Measurements from ENCODE around the gene DEDD.

The DEDD gene

DNA sequence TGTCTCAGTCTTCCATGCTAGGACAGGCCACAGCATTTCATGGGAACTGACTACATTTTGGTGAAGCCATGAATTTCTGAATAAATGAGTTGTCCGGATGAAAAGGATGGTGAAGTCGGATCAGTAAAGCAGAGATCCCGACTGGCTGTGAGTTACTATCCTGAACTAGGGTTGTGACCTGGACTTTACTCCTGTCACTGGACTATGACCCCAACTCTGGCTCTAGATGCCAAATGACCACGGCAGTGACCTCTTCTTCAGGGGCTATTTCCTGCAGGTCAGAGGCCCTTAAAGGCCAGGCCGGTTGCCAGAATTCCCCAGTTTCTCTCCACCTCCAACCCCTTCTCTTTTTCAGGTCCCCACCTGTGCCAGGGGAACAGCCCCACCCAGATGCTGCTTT, 41.4 kb downstream of the DEDD start:
- no peak for DNase-seq

GRCh38 chr1:161090617-161091016, 41.9 kb downstream of the DEDD start:
- peak in 2 of 6 experiments; percentile 10 for DNase-seq

DNA sequence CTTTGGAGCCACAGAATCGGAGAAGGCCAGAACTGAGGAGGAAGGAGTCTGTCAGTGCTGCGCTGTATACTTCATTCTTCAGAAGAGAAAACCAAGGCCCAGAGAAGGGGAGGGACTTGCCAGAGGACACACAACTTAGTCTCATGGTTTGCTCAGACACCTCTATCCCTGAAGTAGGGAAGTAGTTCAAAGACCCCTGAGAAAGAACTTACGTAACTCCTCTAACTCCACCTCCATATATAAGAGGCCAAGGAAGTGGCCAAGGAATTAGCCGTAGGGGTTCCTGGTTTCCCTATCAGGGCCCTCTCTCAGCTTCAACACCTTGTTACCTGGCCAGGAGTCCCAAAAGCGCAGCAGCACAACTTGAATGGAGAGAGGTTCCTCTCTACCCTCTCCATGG, 42.5 kb downstream of the DEDD start:
- DNase-seq, result no peak

DNA sequence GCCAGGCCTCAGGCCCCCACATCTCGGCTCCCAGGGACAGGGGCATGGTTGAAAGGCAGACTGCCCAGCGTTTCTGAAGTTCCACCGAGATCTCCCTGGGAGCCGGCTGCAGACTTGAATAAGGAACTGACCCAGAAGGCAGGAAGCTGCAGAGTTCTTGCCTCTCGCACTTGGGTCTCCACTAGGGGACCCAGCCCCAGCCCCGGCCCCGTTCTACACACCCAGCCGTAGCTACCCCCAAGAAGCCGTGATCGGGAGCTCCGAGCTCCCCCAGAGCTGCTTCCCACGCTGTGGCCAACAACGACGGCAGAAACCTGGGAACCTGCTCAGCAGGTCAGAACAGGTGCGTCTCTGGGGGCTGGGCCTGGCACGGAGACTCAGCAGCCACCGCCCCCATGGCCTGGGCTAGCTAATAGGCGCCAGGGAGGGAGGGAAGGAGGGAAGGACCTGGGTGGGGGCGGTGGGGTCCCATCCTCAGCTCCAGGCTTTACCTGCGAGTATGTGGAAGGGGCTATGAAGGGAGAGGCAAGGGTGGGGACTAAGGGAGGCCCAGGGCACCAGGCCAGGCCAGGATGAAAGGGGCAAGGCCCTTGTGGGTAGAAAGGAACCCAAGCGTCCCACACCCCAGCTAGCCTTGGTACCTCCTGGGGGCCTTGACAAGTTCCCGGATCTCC, 43.1 kb downstream of the DEDD start, which contains the start of gene NECTIN4:
Gene NECTIN4 (minus strand): TSS at position 308 of the 674 bp plus-strand sequence. CDS start 262 bp downstream, at position 46.
- DNase-seq, result no peak

DNA sequence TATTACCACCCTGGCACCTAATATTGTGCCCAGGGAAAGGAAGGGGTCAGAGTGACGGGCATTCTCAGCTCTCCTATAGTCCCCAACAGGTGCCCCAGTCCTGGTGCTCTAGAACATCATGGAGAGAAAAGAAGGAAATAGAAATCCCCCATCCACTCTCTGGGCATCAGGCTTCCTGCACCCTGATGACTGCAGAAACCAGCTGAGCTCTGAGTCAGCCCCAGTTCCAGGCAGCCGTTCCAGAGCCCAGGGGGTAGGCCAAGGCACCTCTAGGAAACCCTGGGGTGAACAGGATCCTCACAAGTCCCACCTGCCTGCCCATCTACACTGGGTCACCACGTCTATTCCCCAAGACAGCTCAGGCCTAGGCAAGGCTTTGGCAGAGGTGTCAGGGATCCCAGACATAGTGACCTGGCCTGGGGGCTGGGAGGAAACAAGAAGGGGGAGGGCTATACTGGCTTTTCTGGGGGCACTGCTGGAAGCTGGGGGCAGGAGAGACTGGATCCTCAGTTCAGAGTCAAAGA, 43.8 kb downstream of the DEDD start:
- DNase-seq, result no peak

DNA sequence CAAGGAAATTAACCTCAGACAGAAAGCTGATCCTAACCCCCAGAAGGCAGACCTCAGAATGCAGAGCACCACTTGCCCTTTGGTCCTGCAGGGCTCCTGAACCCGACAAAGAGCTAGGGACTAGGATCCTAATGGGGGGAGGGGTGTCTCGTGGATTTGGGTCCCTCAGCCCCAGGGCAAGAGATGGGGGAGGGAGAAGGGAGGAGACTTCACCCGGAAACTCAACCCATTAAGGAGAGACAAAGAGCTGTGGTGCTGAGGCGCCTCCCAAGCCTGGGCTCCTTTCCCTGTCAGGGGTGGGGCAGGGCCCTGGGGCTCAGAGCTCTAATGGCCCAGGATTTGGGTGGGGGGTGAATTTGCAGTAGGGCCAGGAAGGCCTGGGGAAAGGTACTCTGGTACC, 46.0 kb downstream of the DEDD start:
- no peak for DNase-seq

- DNase-seq, result no peak
Observed at GRCh38 chr1:161085165-161085564, 47.3 kb downstream of the DEDD start.

- DNase-seq, result no peak
Observed at GRCh38 chr1:161084597-161084988, 47.9 kb downstream of the DEDD start.

DNA sequence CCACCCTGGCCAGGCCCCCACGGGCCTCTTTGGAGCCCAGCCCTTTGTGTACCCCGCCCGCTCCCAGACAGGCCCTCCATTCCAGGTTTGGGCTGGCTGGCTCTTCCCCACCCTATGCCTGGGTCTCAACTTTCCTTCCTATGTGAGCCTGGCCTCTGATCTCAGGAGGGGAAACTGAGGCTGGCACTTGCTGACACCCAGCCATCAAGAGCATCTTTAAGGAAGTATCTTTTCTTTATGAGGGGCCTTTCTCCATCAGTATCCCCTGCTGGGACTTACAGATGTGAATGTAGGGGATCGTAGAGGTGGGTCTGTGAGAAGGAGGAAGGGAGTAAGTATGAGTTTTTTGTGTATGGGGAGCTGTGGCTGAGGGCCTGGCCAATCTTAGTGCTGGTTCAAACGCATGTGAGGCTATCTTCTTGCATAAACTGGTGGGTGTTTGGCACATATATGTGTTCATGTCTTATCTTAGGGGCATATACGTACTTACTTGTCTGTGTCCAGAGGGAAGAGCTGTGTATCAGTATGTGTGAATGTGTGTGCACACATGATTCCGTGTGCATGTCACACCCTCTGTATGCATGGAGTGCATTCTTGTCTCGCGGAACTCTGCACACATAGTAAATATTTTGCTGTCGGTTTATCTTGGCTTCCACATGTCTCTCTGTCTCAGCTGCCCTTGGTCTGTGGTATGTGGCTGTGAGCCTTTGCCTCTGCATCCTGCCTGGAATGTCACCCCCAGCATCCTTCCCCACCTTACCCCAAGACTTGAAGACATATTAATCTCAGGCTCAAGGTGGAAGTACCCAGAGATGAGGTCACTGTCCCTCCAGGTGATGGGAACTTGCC, 48.5 kb downstream of the DEDD start:
- DNase-seq, result no peak

- DNase-seq, result no peak
Observed at GRCh38 chr1:161082996-161083747, 49.3 kb downstream of the DEDD start.

- no peak for DNase-seq
Observed at GRCh38 chr1:161082483-161082882, 50.0 kb downstream of the DEDD start.

DNA sequence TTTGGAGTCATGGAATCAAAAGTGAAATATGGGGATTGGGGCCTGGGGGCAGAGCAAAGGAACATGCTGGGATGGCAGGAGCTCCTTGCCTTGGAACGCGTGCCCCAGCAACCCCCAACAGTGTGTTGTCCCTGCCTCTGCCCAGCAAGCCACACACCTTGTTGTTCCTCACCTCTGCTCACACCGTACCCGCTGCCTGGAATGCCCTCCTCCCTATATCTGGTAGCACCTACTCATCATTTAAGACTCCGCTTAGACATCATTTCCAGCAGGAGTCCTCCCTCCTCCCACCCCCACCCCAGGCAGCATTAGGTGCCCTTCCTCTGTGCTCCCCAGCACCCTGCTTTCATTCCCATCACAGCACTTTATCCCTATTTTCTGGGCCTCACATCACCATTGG, 50.9 kb downstream of the DEDD start:
- no peak for DNase-seq

DNA sequence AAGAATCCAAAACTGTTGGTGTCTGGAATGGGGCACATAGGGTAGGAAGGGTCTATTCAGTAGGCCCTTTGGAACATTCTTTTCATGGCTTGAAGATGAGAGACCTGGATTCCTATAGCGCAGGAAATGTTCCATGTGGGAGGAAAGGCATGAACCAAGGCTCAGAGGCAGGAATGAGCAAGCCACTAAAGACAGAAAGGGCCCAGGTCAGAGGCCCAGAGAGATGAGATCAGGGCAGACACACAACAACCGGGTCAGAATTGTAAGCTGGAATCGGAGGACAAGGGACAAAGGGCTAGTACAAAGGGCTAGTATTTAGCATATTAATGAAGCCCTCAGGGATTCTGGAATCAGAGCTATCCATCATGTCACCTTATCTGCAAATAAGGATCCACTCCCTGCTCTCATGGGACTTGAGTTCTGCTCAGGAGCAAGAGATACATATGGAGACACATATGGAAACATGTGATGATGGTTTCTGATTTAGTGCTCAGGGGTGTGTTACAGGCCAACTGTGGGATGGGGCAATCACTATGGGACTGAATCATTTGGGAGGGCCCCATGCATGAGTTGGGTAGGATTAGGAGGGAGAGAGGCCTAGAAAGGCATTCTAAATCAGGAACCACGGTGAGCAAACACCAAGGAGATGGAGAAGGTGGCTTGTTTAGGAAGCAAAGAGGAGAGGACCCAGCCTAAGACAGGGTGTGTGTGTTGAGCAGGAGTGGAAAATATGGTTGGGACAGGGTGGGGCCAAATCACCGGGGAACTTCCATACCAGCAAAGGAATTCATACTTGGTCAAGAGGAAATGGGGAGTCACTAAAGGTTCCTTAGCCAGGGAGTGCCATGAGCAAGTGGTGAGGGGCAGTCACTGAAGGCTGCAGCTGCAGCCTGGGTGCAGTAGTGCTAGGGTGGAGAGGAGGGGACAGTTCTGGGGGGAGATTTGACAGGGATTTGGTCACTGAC, 51.7 kb downstream of the DEDD start:
- DNase-seq, result no peak

- DNase-seq, result no peak
Observed at GRCh38 chr1:161079436-161080110, 52.9 kb downstream of the DEDD start.

DNA sequence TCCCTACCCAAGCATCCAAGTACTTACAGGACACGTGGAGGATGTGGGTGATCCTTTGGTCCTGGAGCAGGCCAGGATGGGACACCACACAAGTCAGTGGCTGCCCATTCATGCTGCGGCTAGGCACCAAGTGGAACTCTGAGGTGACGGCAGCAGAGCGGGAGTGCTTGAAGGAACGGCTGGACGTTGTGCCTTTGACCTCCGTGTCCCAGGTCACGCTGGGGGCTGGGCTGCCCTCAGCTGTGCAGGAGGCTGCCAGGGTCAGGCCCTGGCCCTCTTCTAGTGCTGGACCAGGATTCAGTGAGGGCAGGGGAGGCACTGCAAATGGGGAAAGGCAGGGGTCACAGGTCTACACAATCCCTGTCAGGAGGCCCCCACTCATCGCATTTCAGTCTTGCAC, 55.0 kb downstream of the DEDD start:
- DNase-seq, result no peak

GRCh38 chr1:161076410-161076809, 56.1 kb downstream of the DEDD start:
- DNase-seq, result no peak

- DNase-seq, result no peak
Observed at GRCh38 chr1:161074676-161075368, 57.6 kb downstream of the DEDD start.

GRCh38 chr1:161073474-161074121, 58.9 kb downstream of the DEDD start:
- DNase-seq, result no peak

DNA sequence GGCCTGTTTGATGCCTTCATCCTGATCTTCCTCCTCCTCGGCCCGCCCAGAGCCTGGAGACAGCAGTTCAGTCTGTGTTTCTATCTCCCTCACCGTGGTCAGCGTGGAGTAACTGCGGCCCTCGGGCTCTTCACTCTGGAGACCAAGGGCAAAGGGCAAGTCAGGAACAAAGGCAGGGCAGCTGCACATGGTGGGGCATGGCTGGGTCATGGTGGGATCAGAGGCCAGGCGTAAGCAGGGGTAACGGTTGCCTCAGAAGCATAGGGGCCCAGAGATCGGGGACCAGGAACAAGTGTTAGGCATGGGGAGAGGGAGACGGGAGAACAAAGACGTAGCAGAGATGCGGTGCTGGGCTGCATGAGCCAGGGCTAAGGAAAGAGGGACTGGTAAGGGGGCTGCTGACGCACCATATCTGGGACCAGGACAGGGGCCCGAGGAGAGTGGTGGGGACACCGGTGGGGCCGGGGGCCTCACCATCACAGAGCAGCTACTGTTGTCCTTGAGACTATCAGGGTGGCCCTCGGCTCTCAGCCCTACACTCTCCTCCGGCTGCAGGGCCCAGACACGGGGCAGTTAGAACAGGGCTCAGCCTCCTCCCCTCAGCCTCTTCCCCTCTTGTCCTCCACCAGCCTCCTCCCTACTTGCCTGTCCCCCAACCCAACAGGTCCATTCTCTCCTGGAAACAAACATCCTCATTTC, 59.6 kb downstream of the DEDD start:
- no peak for DNase-seq

Measured in stimulated activated naive CD4-positive, alpha-beta T cell (primary cell).